Calu3 (cell line): ENCODE results near the gene KCNJ5. TPM values are rescaled to one million over a fixed set of nuclear protein-coding genes. Genes with fewer than 3 reads are reported as not detected.

Experiments used
- BruUV-seq: library from RNA; stranded (reverse); fragments of 400-500 nt; replicated peaks from 2 replicates; lab custom pipeline; 2021; lab: Mats Ljungman, UMichigan
- CTCF ChIA-PET: fragments of 300-600 bp; sonication (Branson Sonifier 250); formaldehyde crosslinking; loops from one replicate; lab custom pipeline; 2022; ENCODE audit warnings: antibody characterized with exemption; lab: Charles Lee
- DNase-seq: peaks from one replicate; pipeline ENCODE4 v3.0.0; 2022
- H3K27ac Mint-ChIP-seq: one replicate; pipeline ENCODE4 v1.8.0; 2022; ENCODE audit warnings: mixed read lengths; ENCODE audit not compliant: unreplicated experiment
- H3K27me3 Mint-ChIP-seq: one replicate; pipeline ENCODE4 v1.8.0; 2022; ENCODE audit warnings: mixed read lengths; ENCODE audit not compliant: unreplicated experiment
- H3K36me3 Mint-ChIP-seq: one replicate; pipeline ENCODE4 v1.8.0; 2022; ENCODE audit warnings: mild to moderate bottlenecking, moderate library complexity, mixed read lengths; ENCODE audit not compliant: insufficient read depth, unreplicated experiment
- H3K4me1 Mint-ChIP-seq: one replicate; pipeline ENCODE4 v1.8.0; 2022; ENCODE audit warnings: mild to moderate bottlenecking, low read depth, mixed read lengths; ENCODE audit not compliant: unreplicated experiment
- H3K4me3 Mint-ChIP-seq: one replicate; pipeline ENCODE4 v1.8.0; 2022; ENCODE audit warnings: mild to moderate bottlenecking, low read depth, moderate library complexity, mixed read lengths; ENCODE audit not compliant: unreplicated experiment
- H3K9me3 Mint-ChIP-seq: one replicate; pipeline ENCODE4 v1.8.0; 2022; ENCODE audit warnings: low read depth, mixed read lengths; ENCODE audit not compliant: unreplicated experiment
- CTCF ChIP-seq: fragments of 200-600 bp; IDR thresholded peaks from one replicate; pipeline ENCODE4 v1.8.0; 2022; ENCODE audit warnings: antibody characterized with exemption; ENCODE audit not compliant: unreplicated experiment
- intact Hi-C: fragments of 100-400 bp; cut with micrococcal nuclease; formaldehyde crosslinking; loops from one replicate; pipeline ENCODE4 v1.10.0; 2022; ENCODE audit not compliant: unreplicated experiment
- total RNA-seq: library from RNA; stranded (reverse); gene quantifications from 2 replicates; pipeline ENCODE4 v1.2.3, GENCODE V29; 2022

Gene KCNJ5
- total RNA-seq, 1 experiment from 2014 or later: not detected

- Mint-ChIP-seq H3K27me3 (peaks cover 13% of the 10 kb centered on the region), H3K9me3 (no peaks in the 10 kb centered on the region), H3K27ac (no peak overlapping the region), H3K4me1 (no peaks in the 10 kb centered on the region), H3K4me3 (no peak overlapping the region), H3K36me3 (peaks cover 3% of the 10 kb centered on the region)
- BruUV-seq: no TSS peak
- CTCF ChIA-PET: no interaction called here
- no peak for DNase-seq
- no peak for TF ChIP-seq CTCF
- intact Hi-C loops: no loop called here
These were observed 48.4 kb downstream of the KCNJ5 start for GRCh38 chr11:128939591-128939990.

GRCh38 chr11:128940156-128940555 is 49.0 kb downstream of the KCNJ5 start:
- Mint-ChIP-seq H3K36me3 (peaks cover 4% of the 10 kb centered on the region), H3K27ac (no peak overlapping the region), H3K27me3 (peaks cover 13% of the 10 kb centered on the region), H3K4me1 (no peaks in the 10 kb centered on the region), H3K4me3 (no peak overlapping the region), H3K9me3 (no peaks in the 10 kb centered on the region)
- CTCF ChIA-PET: no interaction called here
- BruUV-seq: no TSS peak
- intact Hi-C loops: no loop called here
- no peak for DNase-seq
- no peak for TF ChIP-seq CTCF

- CTCF ChIA-PET: no interaction called here
- DNase-seq: no peak
- no TSS peak for BruUV-seq
These were observed 49.4 kb downstream of the KCNJ5 start for GRCh38 chr11:128940603-128941002.

GRCh38 chr11:128941110-128941509 is 50.0 kb downstream of the KCNJ5 start:
- H3K4me1 Mint-ChIP-seq: no peaks in the 10 kb centered on the region
- no TSS peak for BruUV-seq
- CTCF ChIA-PET: no interaction called here
- no peak overlapping the region for H3K27ac Mint-ChIP-seq
- no peak overlapping the region for H3K4me3 Mint-ChIP-seq
- peaks cover 13% of the 10 kb centered on the region for H3K27me3 Mint-ChIP-seq
- peaks cover 7% of the 10 kb centered on the region for H3K36me3 Mint-ChIP-seq
- intact Hi-C loops: no loop called here
- DNase-seq: no peak
- TF ChIP-seq CTCF: no peak
- no peaks in the 10 kb centered on the region for H3K9me3 Mint-ChIP-seq

More at GRCh38 chr11:128940603-128941002, 49.4 kb downstream of the KCNJ5 start:
- peaks cover 13% of the 10 kb centered on the region for H3K27me3 Mint-ChIP-seq
- no peak for TF ChIP-seq CTCF
- H3K27ac Mint-ChIP-seq: no peak overlapping the region
- H3K4me3 Mint-ChIP-seq: no peak overlapping the region
- peaks cover 7% of the 10 kb centered on the region for H3K36me3 Mint-ChIP-seq
- H3K9me3 Mint-ChIP-seq: no peaks in the 10 kb centered on the region
- no peaks in the 10 kb centered on the region for H3K4me1 Mint-ChIP-seq
- intact Hi-C loops: no loop called here
